GM19467 (cell line): ENCODE data around the gene ZNF106.
A peak's percentile ranks its signal among the peaks of the same experiment; 100 is the strongest.

ENCODE experiments used
- ATAC-seq: cut with Tn5 transposase; IDR thresholded peaks from one replicate; pipeline ENCODE4 v1.9.1; 2021; ENCODE audit warnings: mild to moderate bottlenecking, moderate library complexity; ENCODE audit not compliant: unreplicated experiment

ZNF106 gene

GRCh38 chr15:42482701-42483100 lies 8.2 kb downstream of the ZNF106 start:
- ATAC-seq: no peak

DNA sequence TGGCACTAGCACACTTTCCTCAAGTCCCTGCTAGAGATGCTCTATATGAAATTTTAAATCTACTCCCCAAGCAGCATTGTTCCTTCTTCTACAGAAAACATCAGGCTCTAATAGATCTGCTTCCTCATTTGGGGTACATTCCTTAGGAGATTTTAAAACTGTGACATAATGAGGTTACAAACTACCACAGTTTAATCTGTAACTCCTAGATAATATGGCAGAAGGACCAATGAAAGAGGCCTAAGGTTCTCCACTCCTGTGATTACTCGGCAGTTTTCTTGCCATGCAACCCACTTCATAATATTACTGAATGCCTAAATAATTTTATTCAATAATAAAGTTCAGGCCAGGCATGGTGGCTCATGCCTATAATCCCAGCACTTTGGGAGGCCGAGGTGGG lies 16.1 kb downstream of the ZNF106 start:
- ATAC-seq: no peak

- no peak for ATAC-seq
These were observed 19.9 kb downstream of the ZNF106 start for GRCh38 chr15:42471002-42471401.

GRCh38 chr15:42465520-42466259 lies 25.3 kb downstream of the ZNF106 start:
- ATAC-seq: no peak

DNA sequence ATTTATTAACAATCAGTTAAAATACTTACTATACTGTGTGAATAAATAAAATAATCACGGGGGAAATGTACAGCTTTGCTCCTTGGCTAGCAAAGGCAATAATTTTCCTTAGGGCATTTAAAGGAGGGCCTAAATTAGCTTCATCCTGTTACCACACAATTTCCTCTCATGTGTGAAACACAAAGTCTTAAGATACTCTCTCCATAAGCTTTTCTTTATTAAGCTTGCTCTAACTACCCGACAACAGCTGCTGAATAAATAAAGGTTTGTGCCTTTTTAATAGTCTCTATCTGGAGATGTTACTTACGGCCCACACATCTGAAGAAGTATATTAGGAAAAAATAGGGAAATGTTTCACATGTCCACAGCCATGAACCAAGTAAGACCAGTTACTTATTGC lies 29.7 kb downstream of the ZNF106 start:
- ATAC-seq: no peak

GRCh38 chr15:42457445-42458442 lies 33.2 kb downstream of the ZNF106 start:
- ATAC-seq: peak; percentile 66

GRCh38 chr15:42456971-42457370 lies 34.0 kb downstream of the ZNF106 start:
- no peak for ATAC-seq

GRCh38 chr15:42456531-42456930 lies 34.4 kb downstream of the ZNF106 start:
- ATAC-seq: no peak

GRCh38 chr15:42453826-42454225 lies 37.1 kb downstream of the ZNF106 start:
- no peak for ATAC-seq

DNA sequence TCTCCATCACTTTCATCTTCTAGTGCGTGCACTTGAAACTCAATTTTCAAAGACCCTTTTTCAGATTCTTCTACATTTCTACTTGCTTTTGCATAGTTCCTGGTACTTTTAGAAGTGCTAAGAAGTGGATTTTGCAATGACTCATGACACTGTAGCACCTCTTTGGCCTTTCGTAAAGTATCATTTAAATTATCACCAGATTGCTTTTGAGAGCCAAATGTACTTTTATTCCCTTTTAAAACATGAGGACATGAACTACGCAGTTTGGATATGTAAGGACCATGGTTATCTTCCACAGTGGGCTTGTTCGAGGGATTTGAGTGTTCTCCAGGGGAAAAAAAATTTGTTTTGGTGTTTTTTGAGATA lies 40.5 kb downstream of the ZNF106 start:
- no peak for ATAC-seq

GRCh38 chr15:42449770-42450424 lies 41.0 kb downstream of the ZNF106 start:
- no peak for ATAC-seq

DNA sequence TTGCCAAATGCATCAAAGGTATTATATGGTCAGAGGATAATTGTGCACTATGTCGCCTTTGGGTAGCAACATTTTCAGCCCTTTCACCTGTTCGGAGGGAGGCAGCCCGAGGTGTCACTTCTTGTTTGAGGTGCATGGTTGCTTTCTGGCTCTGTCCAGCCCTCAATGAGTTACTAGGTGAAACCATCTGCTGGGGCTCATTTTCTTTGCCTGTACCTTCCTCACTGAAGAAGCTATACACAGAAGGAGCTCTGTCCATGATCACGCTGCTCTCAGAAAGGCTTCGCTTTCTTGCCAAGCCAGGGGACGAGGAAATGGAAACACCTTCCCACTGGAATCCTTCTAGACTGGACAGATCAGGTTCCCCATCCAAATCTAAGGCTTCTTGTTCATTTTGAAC lies 42.7 kb downstream of the ZNF106 start:
- no peak for ATAC-seq

- no peak for ATAC-seq
These were observed 43.3 kb downstream of the ZNF106 start for GRCh38 chr15:42447599-42447998.

GRCh38 chr15:42445551-42445950 lies 45.4 kb downstream of the ZNF106 start:
- no peak for ATAC-seq

DNA sequence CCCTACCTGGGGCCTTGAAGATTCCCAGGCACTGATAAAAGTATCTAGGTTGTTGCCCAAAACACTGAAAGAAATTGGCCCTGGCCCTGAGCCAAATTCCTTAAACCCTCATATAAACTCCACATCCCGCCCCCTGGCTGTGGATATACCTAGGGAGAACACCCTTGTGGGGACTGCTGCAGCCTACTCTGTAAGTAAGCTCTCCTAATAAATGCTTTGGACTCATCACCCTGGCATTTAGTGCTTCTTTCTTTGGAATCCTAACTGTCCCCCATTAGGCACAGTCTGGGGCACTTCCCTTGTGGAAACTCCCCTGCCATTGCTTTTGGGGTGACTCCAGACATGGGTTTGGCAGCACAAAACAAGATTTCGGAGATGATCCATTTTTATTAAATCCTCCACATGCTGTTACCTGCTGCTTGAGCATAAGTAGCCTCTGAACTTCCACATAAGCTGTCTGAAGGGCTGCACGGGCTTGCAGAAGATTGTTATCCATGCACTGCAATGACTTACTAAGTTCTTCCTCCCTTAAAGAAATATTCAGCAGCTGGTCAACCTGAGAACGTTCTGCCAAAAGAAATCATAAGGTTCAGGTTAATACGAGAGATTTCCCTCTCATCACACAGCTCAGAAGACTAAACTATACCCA lies 46.4 kb downstream of the ZNF106 start:
- no peak for ATAC-seq

DNA sequence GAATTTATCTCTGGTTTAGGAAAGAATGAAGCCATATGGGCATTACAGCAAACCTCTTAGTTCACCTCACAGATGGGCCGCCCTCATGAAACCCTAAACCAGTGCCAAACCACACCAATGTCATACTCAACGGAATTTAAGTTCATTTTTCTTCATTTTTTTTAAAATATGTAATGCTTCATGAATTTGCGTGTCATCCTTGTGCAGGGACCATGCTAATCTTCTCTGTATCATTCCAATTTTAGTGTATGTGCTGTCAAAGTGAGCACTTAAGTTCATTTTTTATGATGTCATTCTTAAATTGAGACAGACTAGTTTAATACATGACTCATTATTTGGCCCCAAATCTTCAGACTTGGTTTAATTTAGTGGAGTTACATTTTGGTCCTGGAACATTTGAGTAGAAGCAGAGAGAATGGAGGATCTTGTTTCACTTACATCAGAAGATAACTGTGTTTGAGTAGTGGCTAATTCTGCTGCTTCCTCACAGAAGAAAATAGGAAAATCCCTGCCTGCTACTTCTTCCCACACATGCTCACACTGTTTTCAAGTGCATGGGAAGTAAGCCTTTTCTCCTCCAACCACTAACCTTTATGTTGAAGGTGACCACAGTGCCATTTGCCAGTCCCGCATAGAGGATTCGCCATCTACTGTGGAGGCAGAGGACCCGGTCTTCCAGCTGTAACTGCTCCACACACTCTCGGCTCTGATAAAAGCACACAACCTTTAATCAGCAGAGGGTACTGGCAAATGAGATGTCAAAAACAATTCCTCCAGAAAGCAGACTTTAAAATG lies 63.3 kb downstream of the ZNF106 start:
- ATAC-seq: no peak

DNA sequence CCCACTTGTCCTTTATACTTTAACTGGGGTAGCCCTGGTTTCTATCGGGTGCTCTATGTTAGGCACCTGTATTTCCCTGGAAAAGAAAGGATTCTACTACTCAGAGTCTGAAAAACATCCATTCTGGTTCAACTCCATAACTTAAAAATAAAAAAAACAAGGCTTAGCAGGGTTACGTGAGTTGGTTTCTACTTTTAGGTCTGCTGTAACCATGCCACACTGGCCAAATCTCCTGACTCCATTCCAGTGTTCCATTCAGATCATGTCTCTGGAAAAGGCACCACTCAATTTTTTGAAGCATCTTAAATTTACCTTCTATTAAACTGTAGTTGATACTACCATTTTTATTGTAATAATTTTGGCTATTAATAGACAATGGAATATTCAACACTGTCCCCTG lies 69.6 kb downstream of the ZNF106 start:
- ATAC-seq: no peak

DNA sequence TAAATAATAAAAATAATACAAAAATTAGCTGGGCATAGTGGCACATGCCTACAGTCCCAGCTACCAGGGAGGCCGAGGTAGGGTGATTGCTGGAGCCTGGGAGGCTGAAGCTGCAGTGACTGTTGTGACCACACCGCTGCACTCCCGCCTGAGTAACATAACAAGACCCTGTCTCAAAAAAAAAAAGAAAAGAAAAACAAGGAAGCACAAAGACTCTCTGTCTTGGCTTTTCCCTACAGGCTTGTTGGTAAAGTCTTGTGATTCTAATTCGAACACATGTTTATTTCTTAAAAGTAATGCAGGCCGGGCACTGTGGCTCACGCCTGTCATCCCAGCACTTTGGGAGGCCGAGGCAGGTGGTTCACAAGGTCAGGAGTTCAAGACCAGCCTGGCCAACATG lies 71.6 kb downstream of the ZNF106 start:
- no peak for ATAC-seq

DNA sequence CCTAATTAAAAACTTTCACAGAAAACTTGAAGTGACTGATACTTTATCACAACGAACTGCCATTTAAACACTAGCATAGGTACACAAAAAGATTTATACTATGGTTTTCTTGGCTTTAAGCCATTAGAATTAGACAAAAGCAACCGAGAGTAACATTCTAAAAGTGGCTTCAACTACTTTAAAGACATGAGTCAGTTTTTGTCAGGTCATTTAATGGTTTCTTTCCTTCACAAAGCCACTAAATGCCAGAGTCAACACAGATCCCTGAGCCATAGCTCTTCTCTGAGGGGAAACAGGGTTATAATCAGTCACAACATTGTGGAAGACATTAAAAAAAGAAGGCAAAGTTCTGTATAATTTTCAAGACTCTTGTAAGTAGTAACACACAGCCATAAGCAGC lies 77.0 kb downstream of the ZNF106 start:
- ATAC-seq: no peak

DNA sequence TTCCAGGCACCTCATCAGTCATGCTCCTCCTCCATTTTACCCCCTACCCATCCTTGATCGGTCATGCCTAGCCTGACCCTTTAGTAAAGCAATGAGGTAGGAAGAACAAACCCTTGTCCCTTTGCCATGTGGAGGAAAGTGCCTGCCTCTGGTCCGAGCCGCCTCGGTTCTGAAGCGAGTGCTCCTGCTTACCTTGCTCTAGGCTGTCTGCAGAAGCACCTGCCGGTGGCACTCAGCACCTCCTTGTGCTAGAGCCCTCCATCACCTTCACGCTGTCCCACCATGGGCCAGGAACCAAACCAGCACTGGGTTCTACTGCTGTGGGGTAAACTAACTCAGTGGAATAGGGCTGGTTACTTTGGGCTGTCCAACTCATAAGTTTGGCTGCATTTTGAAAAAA lies 79.1 kb downstream of the ZNF106 start:
- ATAC-seq: no peak
